ENCODE measurements around the gene AFF3. TPM values are rescaled to one million over a fixed set of nuclear protein-coding genes. Genes with fewer than 3 reads are reported as not detected.
A peak's percentile ranks its signal among the peaks of the same experiment; 100 is the strongest.

The AFF3 gene
- total and polyA plus RNA-seq, 2 donors (not counting 1 experiment from before 2014, with no cell fraction given): 0.50 to 2.5 TPM

DNA sequence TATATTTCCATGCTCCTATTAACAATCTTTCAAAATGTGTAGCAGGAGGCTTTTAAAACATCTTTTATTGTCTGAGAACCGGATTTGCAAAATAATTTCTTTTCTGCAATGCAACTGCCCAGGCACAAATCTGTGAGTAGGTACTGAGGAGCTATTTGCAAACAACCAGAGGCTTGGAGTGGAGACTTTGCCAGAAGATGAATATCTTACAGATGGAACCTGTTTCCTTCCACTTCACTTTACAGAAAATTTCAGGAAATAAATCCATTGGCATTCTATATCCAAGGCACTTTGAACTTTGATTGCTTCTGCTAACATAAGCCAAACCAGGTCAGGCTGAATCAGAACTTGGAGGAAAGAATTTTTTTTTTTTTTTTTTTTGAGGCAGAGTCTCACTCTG lies 415.2 kb downstream of the AFF3 start:
- no peaks in the 10 kb centered on the region for H3K4me1 ChIP-seq (ENCODE audit: control insufficient read depth, extremely low read depth, insufficient read depth, low read length)

DNA sequence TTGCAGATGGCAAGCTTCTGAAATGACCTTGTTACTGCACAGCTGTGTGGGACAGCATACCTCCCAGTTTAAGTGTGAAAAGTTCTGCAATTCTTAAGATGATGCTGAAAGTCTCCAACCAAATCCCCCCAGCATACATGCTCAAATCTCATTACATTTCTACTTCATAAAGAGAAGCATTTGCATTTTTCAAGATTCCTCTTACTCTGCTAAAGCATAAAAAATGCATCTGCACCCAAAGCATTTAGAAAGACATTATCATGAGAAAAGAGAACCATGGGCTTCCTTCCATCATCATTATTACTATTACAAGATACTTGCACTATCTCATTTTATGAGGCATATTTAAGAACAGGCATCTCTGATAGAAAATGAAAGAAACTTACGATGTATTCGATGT lies 415.7 kb downstream of the AFF3 start:
- Histone ChIP-seq H3K79me2 (ENCODE audit: control insufficient read depth, insufficient read depth, low read length) (no peaks in the 10 kb centered on the region), H3K4me3 (replicated peaks in 1 of 4; ENCODE audit: control extremely low read depth in 1 of 4, insufficient read depth in 1 of 4, low read depth in 3 of 4, low read length in 4 of 4) (no peak overlapping the region), H3K4me1 (ENCODE audit: control insufficient read depth, extremely low read depth, insufficient read depth, low read length) (no peaks in the 10 kb centered on the region), H3K27ac (ENCODE audit: insufficient read depth, low read length) (no peak overlapping the region), H3K4me2 (ENCODE audit: extremely low read depth, insufficient read depth, low read length) (no peak overlapping the region), H3K9me3 (ENCODE audit: control insufficient read depth, insufficient read depth, low read depth, low read length) (no peaks in the 10 kb centered on the region), H4K20me1 (ENCODE audit: control insufficient read depth, extremely low read depth, insufficient read depth, low read length) (no peaks in the 10 kb centered on the region), H3K36me3 (ENCODE audit: control insufficient read depth, insufficient read depth, low read length) (no peaks in the 10 kb centered on the region), H2AFZ (ENCODE audit: low read length) (no peak overlapping the region), H3K9ac (ENCODE audit: insufficient read depth, low read length) (no peak overlapping the region), H3K27me3 (ENCODE audit: control insufficient read depth, insufficient read depth, low read length) (no peaks in the 10 kb centered on the region)
- no peak for TF ChIP-seq EZH2 (IDR thresholded peaks at IDR 0.05; ENCODE audit: low read length, missing control alignments)
- TF ChIP-seq, protein P1, sequence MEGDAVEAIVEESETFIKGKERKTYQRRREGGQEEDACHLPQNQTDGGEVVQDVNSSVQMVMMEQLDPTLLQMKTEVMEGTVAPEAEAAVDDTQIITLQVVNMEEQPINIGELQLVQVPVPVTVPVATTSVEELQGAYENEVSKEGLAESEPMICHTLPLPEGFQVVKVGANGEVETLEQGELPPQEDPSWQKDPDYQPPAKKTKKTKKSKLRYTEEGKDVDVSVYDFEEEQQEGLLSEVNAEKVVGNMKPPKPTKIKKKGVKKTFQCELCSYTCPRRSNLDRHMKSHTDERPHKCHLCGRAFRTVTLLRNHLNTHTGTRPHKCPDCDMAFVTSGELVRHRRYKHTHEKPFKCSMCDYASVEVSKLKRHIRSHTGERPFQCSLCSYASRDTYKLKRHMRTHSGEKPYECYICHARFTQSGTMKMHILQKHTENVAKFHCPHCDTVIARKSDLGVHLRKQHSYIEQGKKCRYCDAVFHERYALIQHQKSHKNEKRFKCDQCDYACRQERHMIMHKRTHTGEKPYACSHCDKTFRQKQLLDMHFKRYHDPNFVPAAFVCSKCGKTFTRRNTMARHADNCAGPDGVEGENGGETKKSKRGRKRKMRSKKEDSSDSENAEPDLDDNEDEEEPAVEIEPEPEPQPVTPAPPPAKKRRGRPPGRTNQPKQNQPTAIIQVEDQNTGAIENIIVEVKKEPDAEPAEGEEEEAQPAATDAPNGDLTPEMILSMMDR (conservative IDR thresholded peaks at IDR 0.05 in 1 of 2, IDR thresholded peaks at IDR 0.05 in 1 of 2; ENCODE audit: low read depth in 1 of 2, low read length in 2 of 2): no peak
- no peak for DNase-seq (ENCODE audit: low read depth in 2 of 2)

More for the DNA sequence above, 415.2 kb downstream of the AFF3 start:
- DNase-seq (ENCODE audit: low read depth in 2 of 2): peak in 1 of 2 donors; percentile 36
- Histone ChIP-seq H2AFZ (ENCODE audit: low read length) (no peak overlapping the region), H3K4me3 (replicated peaks in 1 of 4; ENCODE audit: control extremely low read depth in 1 of 4, insufficient read depth in 1 of 4, low read depth in 3 of 4, low read length in 4 of 4) (no peak overlapping the region), H3K27ac (ENCODE audit: insufficient read depth, low read length) (no peak overlapping the region), H3K36me3 (ENCODE audit: control insufficient read depth, insufficient read depth, low read length) (no peaks in the 10 kb centered on the region), H4K20me1 (ENCODE audit: control insufficient read depth, extremely low read depth, insufficient read depth, low read length) (no peaks in the 10 kb centered on the region), H3K4me2 (ENCODE audit: extremely low read depth, insufficient read depth, low read length) (no peak overlapping the region), H3K9me3 (ENCODE audit: control insufficient read depth, insufficient read depth, low read depth, low read length) (no peaks in the 10 kb centered on the region), H3K79me2 (ENCODE audit: control insufficient read depth, insufficient read depth, low read length) (no peaks in the 10 kb centered on the region), H3K9ac (ENCODE audit: insufficient read depth, low read length) (no peak overlapping the region), H3K27me3 (ENCODE audit: control insufficient read depth, insufficient read depth, low read length) (no peaks in the 10 kb centered on the region)
- TF ChIP-seq EZH2 (IDR thresholded peaks at IDR 0.05; ENCODE audit: low read length, missing control alignments): no peak
- TF ChIP-seq, protein P1 (conservative IDR thresholded peaks at IDR 0.05 in 1 of 2, IDR thresholded peaks at IDR 0.05 in 1 of 2; ENCODE audit: low read depth in 1 of 2, low read length in 2 of 2): no peak

- Histone ChIP-seq H3K9ac (ENCODE audit: insufficient read depth, low read length) (no peak overlapping the region), H3K79me2 (ENCODE audit: control insufficient read depth, insufficient read depth, low read length) (no peaks in the 10 kb centered on the region), H3K4me2 (ENCODE audit: extremely low read depth, insufficient read depth, low read length) (no peak overlapping the region), H3K27me3 (ENCODE audit: control insufficient read depth, insufficient read depth, low read length) (no peaks in the 10 kb centered on the region), H3K4me3 (replicated peaks in 1 of 4; ENCODE audit: control extremely low read depth in 1 of 4, insufficient read depth in 1 of 4, low read depth in 3 of 4, low read length in 4 of 4) (no peak overlapping the region), H4K20me1 (ENCODE audit: control insufficient read depth, extremely low read depth, insufficient read depth, low read length) (no peaks in the 10 kb centered on the region), H3K27ac (ENCODE audit: insufficient read depth, low read length) (no peak overlapping the region), H3K36me3 (ENCODE audit: control insufficient read depth, insufficient read depth, low read length) (no peaks in the 10 kb centered on the region), H3K4me1 (ENCODE audit: control insufficient read depth, extremely low read depth, insufficient read depth, low read length) (no peaks in the 10 kb centered on the region), H3K9me3 (ENCODE audit: control insufficient read depth, insufficient read depth, low read depth, low read length) (no peaks in the 10 kb centered on the region), H2AFZ (ENCODE audit: low read length) (no peak overlapping the region)
- DNase-seq (ENCODE audit: low read depth in 2 of 2): peak in 1 of 2 donors; percentile 40
- no peak for TF ChIP-seq EZH2 (IDR thresholded peaks at IDR 0.05; ENCODE audit: low read length, missing control alignments)
- TF ChIP-seq, protein P1 (conservative IDR thresholded peaks at IDR 0.05 in 1 of 2, IDR thresholded peaks at IDR 0.05 in 1 of 2; ENCODE audit: low read depth in 1 of 2, low read length in 2 of 2): peak; percentile 16 to 49
These were observed 416.6 kb downstream of the AFF3 start for GRCh38 chr2:99725820-99726219.

Data from fibroblast of lung (primary cell).